Measurements from ENCODE around the gene GALT. TPM values are rescaled to one million over a fixed set of nuclear protein-coding genes. Genes with fewer than 3 reads are reported as not detected.
"Not testable (repeated sequence)": the region's sequence is repeated elsewhere in the genome, so short reads cannot be mapped to it uniquely, and the experiment has no call there.

GALT gene
- total RNA-seq, 4 donors from 2014 or later: 10.3 to 28.4 (median 14.1) TPM

- H3K4me3 ChIP-seq: peak overlapping the region; percentile 54 to 84 (median 73)
- H3K27ac ChIP-seq: peak overlapping the region; percentile 87 to 95 (median 90)
- TF ChIP-seq, protein P1, sequence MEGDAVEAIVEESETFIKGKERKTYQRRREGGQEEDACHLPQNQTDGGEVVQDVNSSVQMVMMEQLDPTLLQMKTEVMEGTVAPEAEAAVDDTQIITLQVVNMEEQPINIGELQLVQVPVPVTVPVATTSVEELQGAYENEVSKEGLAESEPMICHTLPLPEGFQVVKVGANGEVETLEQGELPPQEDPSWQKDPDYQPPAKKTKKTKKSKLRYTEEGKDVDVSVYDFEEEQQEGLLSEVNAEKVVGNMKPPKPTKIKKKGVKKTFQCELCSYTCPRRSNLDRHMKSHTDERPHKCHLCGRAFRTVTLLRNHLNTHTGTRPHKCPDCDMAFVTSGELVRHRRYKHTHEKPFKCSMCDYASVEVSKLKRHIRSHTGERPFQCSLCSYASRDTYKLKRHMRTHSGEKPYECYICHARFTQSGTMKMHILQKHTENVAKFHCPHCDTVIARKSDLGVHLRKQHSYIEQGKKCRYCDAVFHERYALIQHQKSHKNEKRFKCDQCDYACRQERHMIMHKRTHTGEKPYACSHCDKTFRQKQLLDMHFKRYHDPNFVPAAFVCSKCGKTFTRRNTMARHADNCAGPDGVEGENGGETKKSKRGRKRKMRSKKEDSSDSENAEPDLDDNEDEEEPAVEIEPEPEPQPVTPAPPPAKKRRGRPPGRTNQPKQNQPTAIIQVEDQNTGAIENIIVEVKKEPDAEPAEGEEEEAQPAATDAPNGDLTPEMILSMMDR (IDR thresholded peaks at IDR 0.05): no peak
- TF ChIP-seq POLR2A (IDR thresholded peaks at IDR 0.05): no peak
- H3K9me3 ChIP-seq: no peaks in the 10 kb centered on the region
- no peaks in the 10 kb centered on the region for H3K27me3 ChIP-seq
- peaks cover 0 to 14% (median 0%) of the 10 kb centered on the region in 3 donors for H3K36me3 ChIP-seq
- WGBS, 2 donors: 3 to 5% methylated on average over 5 to 13 of the region's 23 CpGs
- intact Hi-C loops (cut with DNase I): no loop called here
- peaks cover 15 to 47% (median 24%) of the 10 kb centered on the region in 3 donors for H3K4me1 ChIP-seq
- DNase-seq: no peak
Observed at GRCh38 chr9:34636791-34637355, 9.6 kb upstream of the GALT start.

DNA sequence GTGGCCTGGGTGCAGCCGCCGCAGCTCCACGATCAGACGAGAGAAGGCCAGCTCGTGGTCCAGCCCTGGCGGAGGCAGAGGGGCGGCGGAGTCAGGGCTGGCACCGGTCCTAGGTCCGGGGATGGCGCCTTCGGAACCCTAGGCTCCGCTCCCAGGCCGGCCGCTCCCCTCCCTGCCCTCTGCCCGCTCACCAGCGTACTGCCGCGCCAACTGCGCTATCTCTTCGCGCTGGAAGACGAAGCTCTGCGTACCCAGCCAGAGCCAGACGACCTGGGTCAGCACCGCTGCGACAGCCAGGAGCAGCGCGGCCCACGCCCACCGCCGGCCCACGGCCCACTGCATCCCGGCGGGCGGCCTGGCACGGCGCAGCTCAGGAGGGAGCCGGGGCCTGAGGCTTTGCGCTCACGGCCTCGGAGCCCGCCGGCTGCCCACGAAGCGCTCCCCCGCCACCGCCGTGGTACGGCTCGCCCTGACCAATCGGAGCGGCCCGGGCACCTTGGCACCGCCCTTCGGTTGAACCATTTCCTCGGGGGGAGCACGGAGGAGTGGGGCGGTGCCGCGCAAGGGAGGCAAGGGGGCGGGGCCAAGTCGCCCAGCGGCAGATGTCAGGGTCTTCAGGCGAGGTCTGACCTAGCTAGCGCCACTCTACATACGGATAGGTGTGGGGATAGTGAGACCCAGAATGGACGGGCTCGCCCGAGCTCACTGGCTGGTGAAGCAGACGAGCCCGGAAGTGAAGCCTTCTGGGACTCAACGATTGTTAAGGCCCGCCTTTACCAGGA lies 8.9 kb upstream of the GALT start, which contains the start of gene SIGMAR1:
Gene SIGMAR1 (minus strand): TSS at position 432 of the 782 bp plus-strand sequence. CDS start 90 bp downstream, at position 342.
- Histone ChIP-seq H3K9me3 (no peaks in the 10 kb centered on the region), H3K4me1 (peaks cover 15 to 47% (median 24%) of the 10 kb centered on the region in 3 donors), H3K4me3 (peak within 1 kb of the TSS; percentile 54 to 84 (median 73)), H3K27ac (peak within 1 kb of the TSS; percentile 87 to 95 (median 90)), H3K36me3 (peaks cover 0 to 14% (median 0%) of the 10 kb centered on the region in 3 donors), H3K27me3 (no peaks in the 10 kb centered on the region)
- 0% methylated on average over 2 of the region's 74 CpGs; no CpG with 5 or more reads in 1 of the 2 donors for WGBS, 2 donors
- peak; percentile 64 for DNase-seq
- intact Hi-C loops (cut with DNase I): no loop called here
- TF ChIP-seq, protein P1 (IDR thresholded peaks at IDR 0.05): peak in 1 of 6 experiments; percentile 9
- TF ChIP-seq POLR2A (IDR thresholded peaks at IDR 0.05): peak in 3 of 4 donors; percentile 8 to 89 (median 73)

GRCh38 chr9:34638138-34638445 lies 8.4 kb upstream of the GALT start:
- TF ChIP-seq, protein P1 (IDR thresholded peaks at IDR 0.05): no peak
- TF ChIP-seq POLR2A (IDR thresholded peaks at IDR 0.05): no peak
- Histone ChIP-seq H3K27me3 (no peaks in the 10 kb centered on the region), H3K36me3 (peaks cover 0 to 14% (median 0%) of the 10 kb centered on the region in 3 donors), H3K4me3 (peak overlapping the region; percentile 54 to 84 (median 73)), H3K27ac (peak overlapping the region; percentile 87 to 95 (median 90)), H3K4me1 (peaks cover 15 to 47% (median 24%) of the 10 kb centered on the region in 3 donors), H3K9me3 (no peaks in the 10 kb centered on the region)
- 11 to 29% methylated on average over 5 to 7 of the region's 7 CpGs for WGBS, 2 donors
- no peak for DNase-seq
- intact Hi-C loops (cut with DNase I): no loop called here

DNA sequence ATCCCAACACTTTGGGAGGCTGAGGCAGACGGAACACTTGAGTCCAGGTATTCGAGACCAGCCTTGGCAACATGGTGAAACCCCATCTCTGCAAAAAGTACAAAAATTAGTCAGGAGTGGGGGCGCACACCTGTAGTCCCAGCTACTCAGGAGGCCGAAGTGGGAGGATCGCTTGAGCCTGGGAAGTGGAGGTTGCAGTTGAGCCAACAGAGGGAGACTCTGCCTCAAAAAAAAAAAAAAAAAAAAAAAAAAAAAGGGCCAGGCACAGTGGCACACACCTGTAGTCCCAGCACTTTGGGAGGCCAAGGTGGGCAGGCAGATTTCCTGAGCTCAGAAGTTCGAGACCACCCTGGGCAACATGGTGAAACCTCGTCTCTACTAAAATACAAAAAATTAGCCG lies 7.2 kb upstream of the GALT start:
- 72 to 89% methylated on average over 8 of the region's 8 CpGs for WGBS, 2 donors
- DNase-seq; H3K27ac ChIP-seq; H3K27me3 ChIP-seq; H3K4me3 ChIP-seq; intact Hi-C loops (cut with DNase I); H3K9me3 ChIP-seq: not testable (repeated sequence)
- Histone ChIP-seq H3K36me3 (peaks cover 0 to 14% (median 0%) of the 10 kb centered on the region in 3 donors), H3K4me1 (peaks cover 15 to 39% (median 24%) of the 10 kb centered on the region in 3 donors)

DNA sequence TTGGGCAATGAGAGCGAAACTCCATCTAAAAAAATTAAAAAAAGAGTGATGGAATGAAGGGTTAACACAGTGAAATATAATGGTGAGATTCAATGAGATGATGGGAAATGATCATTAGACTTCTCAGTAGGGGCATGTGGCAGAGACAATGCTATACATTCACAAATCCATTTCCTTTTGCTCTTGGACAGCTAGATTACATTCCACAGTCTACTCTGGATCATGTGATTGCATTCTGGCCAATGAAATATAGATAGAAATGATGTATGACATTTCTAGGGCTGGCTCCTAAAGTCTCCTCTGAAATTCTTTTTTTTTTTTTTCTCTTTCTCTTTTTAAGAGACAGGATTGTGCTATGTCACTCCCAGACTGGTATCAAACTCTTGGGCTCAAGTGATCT lies 3.8 kb upstream of the GALT start:
- intact Hi-C loops (cut with DNase I): no loop called here
- Histone ChIP-seq H3K27ac (no peak overlapping the region), H3K4me3 (no peak overlapping the region), H3K4me1 (peaks cover 13 to 28% (median 15%) of the 10 kb centered on the region in 3 donors), H3K27me3 (no peaks in the 10 kb centered on the region), H3K9me3 (no peaks in the 10 kb centered on the region), H3K36me3 (no peaks in the 10 kb centered on the region)
- no peak for TF ChIP-seq POLR2A (IDR thresholded peaks at IDR 0.05)
- TF ChIP-seq, protein P1 (IDR thresholded peaks at IDR 0.05): no peak
- DNase-seq: no peak
- 100% methylated on average over 1 of the region's 1 CpG for WGBS, 2 donors
